NOMO-1 treated with DMSO at 0.1 percent for 48 hours (cell line): ENCODE data around the gene SLC39A1.
"Not testable (repeated sequence)": the region's sequence is repeated elsewhere in the genome, so short reads cannot be mapped to it uniquely, and the experiment has no call there.

Source experiments
- DNase-seq: peaks from one replicate; lab custom pipeline; 2025; ENCODE audit not compliant: unreplicated experiment; lab: John Stamatoyannopoulos, UW

Gene SLC39A1

DNA sequence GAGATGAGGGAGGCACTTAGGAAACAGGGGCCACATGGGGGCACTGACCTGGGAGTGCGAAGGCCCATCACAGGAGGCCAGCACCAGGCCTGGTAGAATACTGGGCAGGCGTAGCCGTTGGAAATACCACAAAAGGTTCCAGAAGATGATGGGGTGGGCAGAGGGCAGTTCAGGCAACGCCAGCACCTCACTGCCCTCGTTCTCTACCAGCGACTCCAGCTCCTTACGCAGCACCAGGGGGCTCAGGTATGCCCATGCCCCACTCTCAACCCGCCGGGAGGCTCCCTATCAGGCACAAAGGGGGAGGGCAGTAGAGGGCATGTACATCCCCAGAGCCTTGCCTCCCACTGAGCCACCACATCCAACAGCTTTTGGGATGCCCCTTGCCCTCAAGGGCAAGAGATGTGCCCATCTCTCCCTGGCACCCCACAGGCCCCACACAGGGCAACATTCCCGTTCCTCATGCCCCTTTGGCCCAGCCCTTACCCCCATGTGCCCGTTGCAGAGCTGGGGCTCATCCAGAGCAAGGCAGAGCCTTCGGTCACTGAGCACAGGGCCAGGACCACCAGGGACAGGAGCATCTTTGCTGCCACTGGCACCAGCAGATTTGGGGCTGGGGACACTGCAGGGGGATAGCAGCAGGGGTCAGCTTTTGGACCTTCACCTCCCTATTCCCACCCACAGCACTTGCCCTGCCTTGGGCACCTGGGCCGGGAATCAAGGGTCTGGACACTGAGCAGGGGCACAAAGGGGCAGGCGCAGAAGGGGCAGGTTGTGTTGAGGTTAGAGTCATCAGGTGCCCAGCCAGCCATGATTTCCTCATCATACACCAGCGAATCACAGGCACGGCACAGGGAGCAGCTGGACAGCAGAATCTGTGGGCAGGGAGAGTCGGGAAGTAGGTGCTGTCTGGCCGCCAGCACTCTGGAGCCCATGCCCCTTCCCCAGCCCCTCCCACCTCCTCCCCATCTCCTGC is 30.9 kb downstream of the SLC39A1 start:
- no peak for DNase-seq

DNA sequence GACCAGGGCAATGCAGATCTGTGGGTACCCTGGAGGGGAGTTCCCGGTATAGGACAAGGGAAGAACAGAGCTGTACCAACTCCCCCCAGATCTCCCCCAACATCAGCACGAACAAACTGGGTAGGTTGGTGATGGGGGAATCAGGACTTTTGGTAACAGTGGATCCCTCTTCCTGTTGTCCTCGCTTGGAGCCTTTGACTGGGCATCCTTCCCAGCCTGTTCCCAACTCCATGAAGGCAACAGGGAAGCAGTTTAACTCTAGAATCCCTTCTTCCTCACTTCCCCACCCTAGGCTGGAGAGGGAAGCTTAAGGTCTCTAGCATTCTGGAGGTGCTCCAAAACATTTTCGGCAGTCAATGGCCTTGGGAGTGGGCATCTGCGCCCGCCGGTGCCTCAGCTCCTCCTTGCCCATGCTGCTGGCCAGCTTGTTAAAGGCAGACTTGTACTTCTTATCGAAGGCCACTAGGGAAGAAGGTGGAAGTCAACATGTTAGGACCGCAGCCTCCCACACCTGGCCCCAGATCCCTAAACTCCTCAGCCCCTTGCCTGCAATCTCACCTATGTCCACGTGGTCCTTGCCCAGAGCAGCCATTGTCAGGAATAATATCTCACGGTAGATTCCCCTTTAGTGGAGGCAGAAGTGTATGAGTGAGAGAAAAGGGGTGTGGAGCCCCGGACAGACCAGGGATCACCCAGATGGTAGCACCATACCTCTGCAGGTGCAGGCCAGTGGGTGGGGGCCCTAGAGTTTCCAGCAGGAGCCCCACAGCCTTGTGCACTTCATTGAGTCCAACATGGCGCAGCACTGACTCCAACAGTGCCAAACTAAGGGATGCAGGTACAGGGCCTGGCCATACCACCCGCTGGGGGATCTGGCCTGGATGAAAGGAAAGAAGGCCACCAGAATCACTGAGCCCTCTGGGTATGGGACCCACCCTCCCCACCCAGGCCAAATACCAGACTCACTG is 33.1 kb downstream of the SLC39A1 start:
- no peak for DNase-seq

DNA sequence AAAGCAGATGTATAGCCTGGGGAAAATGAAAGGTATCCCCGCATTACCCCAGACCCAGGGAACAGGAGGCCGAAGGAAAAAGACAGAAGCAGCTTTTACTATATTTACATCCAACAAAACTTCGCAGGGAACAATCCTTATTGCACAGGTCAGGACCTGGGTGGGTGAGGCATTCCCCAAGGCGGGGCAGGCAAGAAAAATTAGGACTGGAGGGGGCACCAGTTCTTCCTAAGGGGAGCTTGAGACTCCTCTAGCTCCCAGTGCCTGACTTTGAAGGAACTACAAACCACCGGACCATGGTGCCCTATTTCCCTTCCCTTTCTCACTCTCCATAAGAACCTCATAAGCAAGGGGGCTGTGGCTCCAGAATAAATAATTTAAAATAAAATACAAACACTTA is 33.9 kb downstream of the SLC39A1 start:
- no peak for DNase-seq

DNA sequence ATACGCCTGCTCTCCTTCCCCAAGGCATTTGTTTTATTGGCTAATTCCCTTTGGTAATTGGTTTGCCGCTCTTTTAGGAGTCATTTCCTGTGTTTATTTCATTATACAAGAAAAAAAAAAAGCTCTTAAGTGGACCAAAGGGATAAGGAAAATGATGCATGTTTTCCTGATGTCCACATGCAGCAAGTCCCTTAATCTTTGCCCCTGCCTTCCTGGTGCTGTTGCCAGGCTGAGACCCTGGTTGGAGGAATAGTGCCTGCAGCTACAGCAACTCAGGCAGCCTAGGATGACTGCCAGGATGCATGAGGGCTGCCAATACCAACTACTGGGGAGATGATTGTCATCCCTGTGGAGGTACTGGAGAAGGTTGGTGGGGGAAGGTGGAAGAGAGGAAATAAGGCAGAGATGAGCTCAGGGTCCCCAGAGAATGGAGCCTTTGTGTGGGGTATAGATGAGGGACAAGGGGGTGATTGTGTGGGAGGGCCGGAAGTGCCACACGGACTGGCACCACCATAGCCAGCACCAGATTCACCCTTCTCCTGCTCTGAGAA is 34.5 kb downstream of the SLC39A1 start:
- no peak for DNase-seq

DNA sequence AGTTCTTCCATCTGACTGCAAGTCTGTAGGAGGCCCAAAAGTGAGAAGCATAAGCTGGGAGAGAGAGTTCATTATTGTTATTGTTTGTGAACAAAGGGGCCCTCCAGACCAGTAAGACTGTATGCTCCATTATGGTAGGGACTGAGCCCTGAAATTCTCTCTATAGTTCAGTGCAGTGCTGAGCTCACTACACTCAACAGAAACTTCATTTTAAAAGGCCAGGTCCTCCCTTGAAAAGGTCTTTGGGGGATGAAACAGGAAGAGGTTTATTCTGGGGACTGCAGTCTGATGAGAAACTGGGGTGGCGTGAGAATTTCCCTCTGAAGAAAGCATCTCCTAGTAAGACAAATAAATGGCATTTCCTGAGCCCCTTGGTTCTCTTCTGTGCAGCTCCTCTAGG is 35.1 kb downstream of the SLC39A1 start:
- no peak for DNase-seq

DNA sequence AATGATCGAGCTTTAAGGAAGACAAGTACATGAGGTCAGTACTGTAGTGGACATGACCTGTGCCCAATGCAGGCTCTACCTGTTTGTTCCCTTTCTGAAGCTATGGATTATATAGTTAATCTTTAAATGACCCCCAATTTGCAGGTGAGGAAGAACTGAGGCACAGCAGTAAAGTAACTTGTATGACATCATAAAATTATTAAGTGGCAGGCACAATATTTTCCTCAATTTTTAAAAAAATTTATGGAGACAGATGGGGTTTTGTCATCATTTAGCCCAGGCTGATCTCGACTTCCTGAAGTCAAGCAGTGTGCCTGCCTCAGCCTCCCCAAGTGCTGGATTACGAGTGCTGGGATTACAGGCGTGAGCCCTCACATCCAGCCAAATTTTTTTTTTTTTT is 36.9 kb downstream of the SLC39A1 start:
- DNase-seq: no peak

DNA sequence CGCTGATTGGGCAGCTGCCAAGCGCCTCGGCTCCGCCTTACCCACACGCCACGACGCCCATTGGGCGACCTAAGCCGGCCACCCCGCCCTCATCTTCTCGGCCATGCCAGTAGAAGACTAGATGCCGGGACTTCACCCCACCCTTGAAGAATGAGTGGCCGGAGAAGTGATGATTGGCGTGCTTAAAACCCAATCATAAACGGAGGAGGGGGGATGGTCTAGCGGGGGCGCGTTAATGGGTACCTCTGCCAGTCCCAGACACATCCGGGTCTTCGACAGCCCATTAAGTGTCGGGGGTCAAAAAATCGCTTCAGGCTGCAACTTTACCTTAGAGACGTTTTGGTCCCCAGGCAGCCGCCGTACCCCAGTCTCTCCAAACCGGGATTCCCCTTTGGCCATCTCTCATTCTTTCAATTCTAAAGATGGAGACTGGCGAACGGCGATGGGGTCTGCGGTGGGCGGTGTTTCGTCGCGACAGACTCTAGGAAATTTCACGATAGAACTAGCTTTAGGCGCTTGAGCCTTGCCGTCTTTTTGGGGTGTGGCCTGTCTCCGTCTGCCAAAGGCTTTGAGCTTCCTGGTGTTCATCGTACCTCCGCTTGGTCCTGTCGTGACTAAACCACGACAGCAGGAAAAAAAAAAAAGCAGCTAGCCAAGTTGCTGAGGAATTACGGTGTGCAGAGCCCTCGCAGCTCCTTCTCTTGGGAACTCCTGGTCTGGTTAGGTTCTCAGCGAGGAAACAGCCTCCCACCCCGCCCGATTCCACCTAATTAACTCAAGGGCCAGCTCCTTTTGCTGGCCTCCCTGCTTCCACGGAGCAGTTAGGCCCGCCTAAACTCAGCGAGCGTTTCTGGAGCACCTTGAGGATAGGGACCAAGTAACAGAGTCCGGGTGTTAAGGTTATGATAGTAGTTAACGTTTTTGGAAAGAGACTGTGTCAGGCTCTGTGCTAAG is 40.1 kb downstream of the SLC39A1 start, which contains the start of gene GATAD2B:
Gene GATAD2B, minus strand, starts transcription at position 1 of the 954 bp plus-strand sequence. CDS start 94,625 bp downstream, outside the sequence.
- peak; percentile 99 for DNase-seq

DNA sequence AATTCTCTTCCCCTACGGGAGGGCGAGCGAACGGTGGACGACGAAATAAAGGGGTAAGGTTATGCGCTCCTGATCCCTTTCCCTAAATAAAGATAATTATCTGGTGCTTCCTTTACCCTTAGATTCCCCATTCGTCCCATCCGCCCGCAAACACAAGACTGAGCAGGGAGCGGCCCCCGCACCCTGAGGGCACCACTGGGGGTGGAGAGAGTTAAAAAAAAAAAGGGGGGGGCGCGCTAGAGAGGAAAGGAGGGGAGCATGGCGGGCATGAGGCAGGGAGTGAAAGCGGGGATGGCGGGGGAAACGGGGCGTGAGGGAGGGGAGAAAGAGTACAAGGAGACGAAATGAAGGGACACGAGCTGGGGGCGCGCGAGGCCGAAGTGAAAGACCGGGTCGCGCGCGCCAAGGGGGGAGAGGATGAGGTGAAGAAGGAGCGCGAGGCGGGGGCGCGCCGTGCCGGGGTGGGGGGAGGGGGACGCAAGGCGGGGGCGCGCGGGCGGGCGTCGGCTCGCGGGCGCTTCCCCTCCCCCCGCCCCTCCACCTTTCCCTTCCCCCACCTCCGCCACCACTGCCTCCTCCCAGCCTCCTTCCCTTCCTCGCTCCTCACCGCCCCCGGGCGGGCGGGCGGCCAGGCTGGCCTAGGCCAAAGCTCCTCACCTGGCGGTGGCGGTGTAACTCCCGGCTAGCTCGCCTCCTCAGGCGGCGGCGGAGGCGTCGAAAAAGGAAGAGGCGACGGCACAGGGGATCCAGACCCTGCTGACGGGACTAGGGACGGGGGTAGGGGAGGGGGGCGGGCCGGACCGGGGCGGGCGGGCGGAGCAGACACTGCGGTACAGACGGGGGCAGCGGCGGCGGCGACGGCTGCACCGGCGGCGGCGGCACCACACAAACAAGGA is 41.0 kb downstream of the SLC39A1 start:
- DNase-seq: no peak

DNA sequence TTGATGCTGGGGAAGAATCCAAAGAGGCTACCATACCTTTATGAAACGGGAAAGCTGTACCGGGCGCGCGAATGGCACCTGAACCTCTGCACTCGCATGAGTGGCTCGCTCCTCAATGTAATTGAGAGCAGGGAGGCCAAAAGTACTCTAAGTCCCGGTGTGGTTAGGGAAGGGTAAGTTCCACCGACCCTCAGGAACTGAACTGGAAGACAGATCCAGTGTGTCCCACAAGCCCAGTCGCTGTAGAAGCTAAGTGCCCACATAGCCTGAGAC is 41.6 kb downstream of the SLC39A1 start:
- no peak for DNase-seq

DNA sequence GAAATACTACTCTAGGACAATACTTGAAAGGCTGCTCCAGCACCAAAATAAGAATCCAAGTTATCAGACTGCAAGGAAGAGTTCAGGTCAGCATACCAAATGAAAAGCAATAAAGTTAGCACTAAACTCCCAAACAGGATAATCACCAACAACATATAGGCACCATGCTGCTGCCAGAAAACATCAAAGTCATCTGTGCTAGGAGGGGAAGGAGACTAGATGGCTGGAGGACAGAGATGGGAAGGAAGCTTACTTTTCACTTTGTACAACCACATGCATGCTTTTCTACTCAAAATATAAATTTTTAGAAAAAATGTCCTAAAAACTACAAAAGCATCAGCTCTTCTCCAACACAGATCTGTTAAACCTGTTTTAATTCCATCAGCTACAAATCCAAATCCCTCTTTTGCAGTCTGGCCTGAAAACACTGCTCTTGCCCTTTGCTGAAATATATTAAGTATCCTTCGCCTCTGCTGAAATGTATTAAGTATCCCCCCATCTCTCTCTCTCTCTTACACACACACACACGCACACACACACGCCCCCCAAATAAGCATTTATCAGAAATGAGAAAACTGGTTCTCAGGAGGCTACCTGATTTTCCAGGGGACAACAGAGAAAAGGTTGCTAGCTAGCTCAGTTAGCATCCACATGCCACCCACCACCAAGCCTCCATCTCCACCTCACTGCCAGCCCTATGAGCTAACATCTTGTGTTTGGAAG is 42.1 kb downstream of the SLC39A1 start:
- DNase-seq: no peak

DNA sequence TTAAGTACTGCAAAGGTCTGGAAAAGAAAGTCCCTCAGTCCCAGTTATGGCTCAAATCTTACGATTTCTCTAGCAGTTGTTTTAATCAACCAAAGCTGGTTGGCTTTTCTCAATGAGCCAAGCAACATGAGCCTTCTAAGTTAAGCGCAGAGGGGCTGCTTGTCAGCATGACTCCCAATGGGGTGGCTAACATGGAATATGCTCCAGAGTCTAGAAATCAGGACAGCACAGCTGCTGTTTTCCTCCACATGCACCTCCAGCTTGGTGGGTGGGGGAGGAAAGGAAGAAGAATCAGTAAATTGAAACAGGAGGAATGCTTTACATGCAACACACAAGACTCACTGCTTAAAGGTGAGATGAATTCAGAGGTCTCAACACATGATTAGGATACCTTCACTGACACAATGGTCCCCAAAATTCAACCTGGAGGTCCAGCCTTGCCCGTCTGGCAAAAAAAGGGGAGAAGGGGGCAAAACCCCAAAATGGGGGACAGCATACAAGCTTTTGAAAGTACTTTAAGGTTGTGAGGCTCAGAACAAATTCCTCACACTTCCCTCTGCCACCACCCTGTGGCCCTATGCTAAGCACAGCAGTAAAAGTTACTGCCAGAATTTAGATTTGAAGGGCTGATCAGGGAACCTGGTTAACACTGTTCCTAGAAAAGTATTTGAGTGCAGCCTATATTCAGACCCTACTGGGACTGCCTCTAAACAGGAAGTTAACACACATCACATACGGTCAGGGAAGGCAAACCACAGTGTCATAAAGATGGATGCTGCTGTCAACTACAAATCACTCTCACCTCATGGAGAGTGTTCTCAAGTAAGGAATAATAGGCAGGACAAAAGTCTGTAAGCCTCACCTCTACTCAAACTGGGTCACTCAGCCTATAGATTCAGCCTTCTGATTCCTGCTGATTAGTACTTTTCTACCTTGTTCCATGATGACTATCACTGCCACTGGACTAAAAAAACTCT is 43.2 kb downstream of the SLC39A1 start:
- DNase-seq: peak; percentile 71

DNA sequence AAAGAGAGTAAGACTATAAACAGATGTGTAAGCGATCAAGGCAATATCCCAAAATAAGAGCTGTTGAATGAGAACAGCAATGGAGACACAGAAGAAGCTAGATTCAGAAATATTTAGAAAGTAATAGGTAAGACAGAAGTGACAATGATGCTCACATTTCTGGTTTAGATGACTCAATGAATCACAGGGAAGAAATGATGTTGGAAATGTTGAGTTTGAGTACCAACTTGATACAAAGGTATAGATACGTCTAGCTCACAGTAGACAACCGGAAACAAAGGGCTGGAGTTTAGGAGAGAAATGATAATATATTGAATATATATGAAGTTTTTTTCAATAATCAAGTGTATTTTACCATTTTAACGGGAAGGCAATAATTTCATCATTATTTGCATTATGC is 47.0 kb downstream of the SLC39A1 start:
- no peak for DNase-seq

DNA sequence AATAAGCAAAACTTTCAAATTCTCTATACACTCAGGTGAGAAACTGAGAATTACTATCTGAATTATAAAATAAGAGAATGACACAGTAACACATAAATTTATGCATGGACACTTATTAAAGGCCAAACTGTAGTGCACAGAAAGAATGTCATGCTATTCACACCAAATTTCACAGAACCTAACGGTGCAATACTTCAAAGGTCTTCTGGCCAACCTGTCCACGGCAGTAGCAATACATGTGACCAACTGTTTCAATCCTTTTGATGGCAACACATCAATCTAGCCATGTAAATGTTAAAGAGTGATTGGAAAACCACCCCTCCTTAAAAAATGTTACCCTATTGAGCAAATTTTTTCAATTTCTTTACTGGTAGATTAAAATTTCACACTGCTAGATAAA is 51.0 kb downstream of the SLC39A1 start:
- DNase-seq: no peak

DNA sequence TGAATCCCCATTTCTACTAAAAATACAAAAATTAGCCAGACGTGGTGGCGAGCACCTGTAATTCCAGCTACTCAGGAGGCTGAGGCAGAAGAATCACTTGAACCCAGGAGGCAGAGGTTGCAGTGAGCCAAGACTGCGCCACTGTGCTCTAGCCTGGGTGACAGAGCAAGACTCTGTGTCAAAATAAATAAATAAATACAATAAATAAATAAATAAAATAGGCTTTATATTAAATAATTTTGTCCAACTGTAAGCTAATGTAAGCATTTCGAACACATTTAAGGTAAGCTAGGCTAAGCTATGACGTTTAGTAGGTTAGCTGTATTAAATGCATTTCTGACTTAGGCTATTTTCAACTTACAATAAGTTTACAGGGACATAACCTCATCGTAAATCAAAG is 52.8 kb downstream of the SLC39A1 start:
- DNase-seq: not testable (repeated sequence)
